ENCODE results near the gene PHACTR2. TPM values are rescaled to one million over a fixed set of nuclear protein-coding genes. Genes with fewer than 3 reads are reported as not detected.

The PHACTR2 gene
- total RNA-seq, 2 experiments from 2014 or later, result 19.6 to 25.0 TPM

DNA sequence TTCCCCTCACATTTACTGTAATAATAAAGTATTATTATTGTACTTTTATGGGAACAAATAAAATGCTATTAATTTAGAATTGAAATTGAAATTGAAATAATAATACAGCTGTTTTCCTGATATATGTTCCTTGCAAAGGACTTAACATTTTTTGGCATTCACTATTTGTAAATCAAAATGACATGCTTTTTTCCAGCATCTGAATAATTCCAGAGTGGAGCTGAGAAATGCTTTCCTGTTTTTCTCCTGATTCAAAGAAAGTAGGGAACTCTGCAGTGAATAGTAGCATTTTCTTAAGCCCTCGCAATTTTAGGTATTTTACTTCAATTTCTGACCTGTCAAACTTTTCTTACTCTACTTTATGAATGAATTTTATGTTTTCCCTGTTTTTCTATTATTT lies 72.1 kb downstream of the PHACTR2 start:
- CTCF ChIA-PET, result no interaction called here
- ATAC-seq (ENCODE audit: poor library complexity) (no peak), DNase-seq (no peak)
- no peak overlapping the region for H3K4me3 Mint-ChIP-seq
- no peaks in the 10 kb centered on the region for H3K27me3 ChIP-seq (ENCODE audit: control insufficient read depth in 1 of 2, insufficient read depth in 2 of 2, low read length in 2 of 2)
- TF ChIP-seq, protein P1, sequence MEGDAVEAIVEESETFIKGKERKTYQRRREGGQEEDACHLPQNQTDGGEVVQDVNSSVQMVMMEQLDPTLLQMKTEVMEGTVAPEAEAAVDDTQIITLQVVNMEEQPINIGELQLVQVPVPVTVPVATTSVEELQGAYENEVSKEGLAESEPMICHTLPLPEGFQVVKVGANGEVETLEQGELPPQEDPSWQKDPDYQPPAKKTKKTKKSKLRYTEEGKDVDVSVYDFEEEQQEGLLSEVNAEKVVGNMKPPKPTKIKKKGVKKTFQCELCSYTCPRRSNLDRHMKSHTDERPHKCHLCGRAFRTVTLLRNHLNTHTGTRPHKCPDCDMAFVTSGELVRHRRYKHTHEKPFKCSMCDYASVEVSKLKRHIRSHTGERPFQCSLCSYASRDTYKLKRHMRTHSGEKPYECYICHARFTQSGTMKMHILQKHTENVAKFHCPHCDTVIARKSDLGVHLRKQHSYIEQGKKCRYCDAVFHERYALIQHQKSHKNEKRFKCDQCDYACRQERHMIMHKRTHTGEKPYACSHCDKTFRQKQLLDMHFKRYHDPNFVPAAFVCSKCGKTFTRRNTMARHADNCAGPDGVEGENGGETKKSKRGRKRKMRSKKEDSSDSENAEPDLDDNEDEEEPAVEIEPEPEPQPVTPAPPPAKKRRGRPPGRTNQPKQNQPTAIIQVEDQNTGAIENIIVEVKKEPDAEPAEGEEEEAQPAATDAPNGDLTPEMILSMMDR (IDR thresholded peaks at IDR 0.05), result no peak
- no peaks in the 10 kb centered on the region for H3K9me3 Mint-ChIP-seq
- H3K27me3 Mint-ChIP-seq, result no peaks in the 10 kb centered on the region
- H3K9me3 ChIP-seq (ENCODE audit: control insufficient read depth in 1 of 2, insufficient read depth in 1 of 2, low read length in 2 of 2), result no peaks in the 10 kb centered on the region
- no peaks in the 10 kb centered on the region for H3K4me1 Mint-ChIP-seq (ENCODE audit: low read depth)
- POLR2A ChIA-PET, result no interaction called here
- intact Hi-C loops (cut with DNase I, micrococcal nuclease), result no loop called here
- H3K4me3 ChIP-seq (ENCODE audit: low read length), result no peak overlapping the region
- H3K4me1 ChIP-seq (ENCODE audit: insufficient read depth, low read length), result no peaks in the 10 kb centered on the region
- no peak overlapping the region for H3K27ac Mint-ChIP-seq
- H3K36me3 Mint-ChIP-seq (ENCODE audit: low read depth), result no peaks in the 10 kb centered on the region
- H3K36me3 ChIP-seq (ENCODE audit: insufficient read depth, low read length), result peaks cover 13% of the 10 kb centered on the region
- no peak overlapping the region for H3K27ac ChIP-seq (ENCODE audit: low read depth in 1 of 2, low read length in 2 of 2)

DNA sequence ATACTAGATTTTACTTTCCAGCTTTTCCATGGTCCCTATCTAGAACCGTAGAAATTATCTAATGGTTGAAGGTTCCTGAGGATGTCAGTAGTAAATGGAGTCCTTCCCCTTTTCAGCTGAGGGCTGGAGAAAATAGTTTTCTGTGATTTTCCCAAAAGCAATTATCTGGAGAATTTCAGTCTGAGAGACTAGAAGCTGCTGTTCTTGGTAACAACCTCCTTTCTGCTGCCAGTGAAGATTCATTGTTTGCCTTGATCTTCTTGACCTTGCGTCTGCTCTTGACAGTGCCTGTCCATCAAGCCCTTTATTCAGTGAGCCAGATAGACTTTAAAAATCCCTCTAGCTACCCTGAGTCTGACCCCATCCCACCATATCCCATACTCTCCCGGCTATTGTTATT lies 73.1 kb downstream of the PHACTR2 start:
- H3K4me3 ChIP-seq (ENCODE audit: low read length), result no peak overlapping the region
- DNase-seq (no peak), ATAC-seq (ENCODE audit: poor library complexity) (no peak)
- ChIA-PET POLR2A (no interaction called here), CTCF (no interaction called here)
- Mint-ChIP-seq H3K9me3 (no peaks in the 10 kb centered on the region), H3K4me3 (no peak overlapping the region), H3K27me3 (no peaks in the 10 kb centered on the region), H3K27ac (no peak overlapping the region), H3K36me3 (ENCODE audit: low read depth) (peaks cover 8% of the 10 kb centered on the region), H3K4me1 (ENCODE audit: low read depth) (no peaks in the 10 kb centered on the region)
- no peaks in the 10 kb centered on the region for H3K4me1 ChIP-seq (ENCODE audit: insufficient read depth, low read length)
- intact Hi-C loops (cut with DNase I, micrococcal nuclease), result no loop called here
- H3K36me3 ChIP-seq (ENCODE audit: insufficient read depth, low read length), result peaks cover 21% of the 10 kb centered on the region
- TF ChIP-seq, protein P1 (IDR thresholded peaks at IDR 0.05), result no peak
- H3K27me3 ChIP-seq (ENCODE audit: control insufficient read depth in 1 of 2, insufficient read depth in 2 of 2, low read length in 2 of 2), result no peaks in the 10 kb centered on the region
- H3K9me3 ChIP-seq (ENCODE audit: control insufficient read depth in 1 of 2, insufficient read depth in 1 of 2, low read length in 2 of 2), result no peaks in the 10 kb centered on the region
- H3K27ac ChIP-seq (ENCODE audit: low read depth in 1 of 2, low read length in 2 of 2), result no peak overlapping the region

DNA sequence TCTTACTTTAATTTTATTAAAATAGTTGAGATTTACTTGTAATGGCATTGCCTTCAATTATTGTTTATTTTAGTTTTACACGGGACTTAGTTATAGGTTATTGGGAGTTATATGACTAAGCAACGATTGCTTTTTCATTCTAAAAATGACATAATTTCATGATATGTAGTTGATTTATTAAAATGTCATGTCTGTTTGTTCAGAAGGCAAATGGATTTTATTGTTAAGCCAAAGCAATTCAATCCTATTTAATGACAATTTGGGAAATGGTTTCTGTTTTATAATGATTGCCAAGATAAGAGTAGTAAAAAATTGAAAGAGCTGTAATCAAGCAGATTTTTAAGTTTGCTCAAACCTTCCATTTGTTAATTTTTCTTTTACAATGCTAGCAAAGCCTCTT lies 74.7 kb downstream of the PHACTR2 start:
- Histone ChIP-seq H3K9me3 (ENCODE audit: control insufficient read depth in 1 of 2, insufficient read depth in 1 of 2, low read length in 2 of 2) (no peaks in the 10 kb centered on the region), H3K36me3 (ENCODE audit: insufficient read depth, low read length) (peaks cover 28% of the 10 kb centered on the region), H3K27ac (ENCODE audit: low read depth in 1 of 2, low read length in 2 of 2) (no peak overlapping the region), H3K27me3 (ENCODE audit: control insufficient read depth in 1 of 2, insufficient read depth in 2 of 2, low read length in 2 of 2) (no peaks in the 10 kb centered on the region), H3K4me3 (ENCODE audit: low read length) (no peak overlapping the region), H3K4me1 (ENCODE audit: insufficient read depth, low read length) (no peaks in the 10 kb centered on the region)
- Mint-ChIP-seq H3K27ac (no peak overlapping the region), H3K9me3 (no peaks in the 10 kb centered on the region), H3K4me3 (no peak overlapping the region), H3K36me3 (ENCODE audit: low read depth) (peaks cover 11% of the 10 kb centered on the region), H3K4me1 (ENCODE audit: low read depth) (no peaks in the 10 kb centered on the region), H3K27me3 (no peaks in the 10 kb centered on the region)
- ATAC-seq (ENCODE audit: poor library complexity) (no peak), DNase-seq (no peak)
- ChIA-PET POLR2A (no interaction called here), CTCF (no interaction called here)
- intact Hi-C loops (cut with DNase I, micrococcal nuclease), result no loop called here
- TF ChIP-seq, protein P1 (IDR thresholded peaks at IDR 0.05), result no peak

Measured in CD4-positive, alpha-beta T cell (primary cell).